Naive thymus-derived CD8-positive, alpha-beta T cell (primary cell): Measurements from ENCODE around the gene TMEM233. TPM values are rescaled to one million over a fixed set of nuclear protein-coding genes. Genes with fewer than 3 reads are reported as not detected.

ENCODE experiments used
- ATAC-seq, 2 donors: fragments of 150-1000 bp; cut with Tn5 transposase in 1 of 2; sonication (Bioruptor Pico), chemical (Tn5 transposase) in 1 of 2; 1 replicate in 1 of 2; 2 replicates in 1 of 2; pipeline ENCODE4 v1.10.0; 2021; ENCODE audit warnings: mild to moderate bottlenecking in 2 of 2, moderate library complexity in 2 of 2
- POLR2A ChIA-PET: fragments of 350-600 bp; sonication (Branson Sonifier 250); formaldehyde crosslinking; loops from one replicate; lab custom pipeline; 2021; ENCODE audit warnings: antibody characterized with exemption; lab: Charles Lee
- DNase-seq, 10 donors: peaks; one replicate each; pipeline versions ENCODE4 v3.0.0 to v3.0.0-alpha.2; 2020 to 2022
- H3K27ac Mint-ChIP-seq, 10 donors: one replicate each; pipeline ENCODE4 v1.8.0; 2020 to 2022; ENCODE audit warnings: mild to moderate bottlenecking in 10 of 10, mixed read lengths in 10 of 10, moderate library complexity in 4 of 10, inconsistent platforms in 1 of 10
- H3K27me3 Mint-ChIP-seq, 5 donors: one replicate each; pipeline ENCODE4 v1.8.0; 2021 to 2022; ENCODE audit warnings: mixed read lengths in 5 of 5
- H3K36me3 Mint-ChIP-seq, 3 donors: one replicate each; pipeline ENCODE4 v1.8.0; 2020 to 2022; ENCODE audit warnings: mixed read lengths in 3 of 3, mild to moderate bottlenecking in 2 of 3, inconsistent platforms in 1 of 3
- H3K4me1 Mint-ChIP-seq, 4 donors: one replicate each; pipeline ENCODE4 v1.8.0; 2021 to 2022; ENCODE audit warnings: mixed read lengths in 4 of 4
- H3K4me3 Mint-ChIP-seq, 10 donors: one replicate each; pipeline ENCODE4 v1.8.0; 2020 to 2022; ENCODE audit warnings: mild to moderate bottlenecking in 10 of 10, mixed read lengths in 10 of 10, moderate library complexity in 6 of 10, inconsistent platforms in 1 of 10
- H3K9me3 Mint-ChIP-seq, 9 donors: one replicate each; pipeline ENCODE4 v1.8.0; 2020 to 2022; ENCODE audit warnings: mixed read lengths in 9 of 9, mild to moderate bottlenecking in 3 of 9, inconsistent platforms in 1 of 9, moderate library complexity in 1 of 9
- polyA plus RNA-seq, 3 donors: library from polyadenylated mRNA; unstranded; fragments of 300-500 nt; fragmentation: Illumina TruSeq; gene quantifications; one replicate each; pipeline ENCODE4 v1.2.3, GENCODE V29; 2021
- total RNA-seq, 8 experiments: library from RNA in 2 of 8; stranded (reverse) in 2 of 8; gene quantifications; one replicate each; pipeline ENCODE4 v1.2.3 and lab custom pipeline; 2021 to 2026

TMEM233 gene
- total and polyA plus RNA-seq, 5 experiments from 2014 or later, result not detected

DNA sequence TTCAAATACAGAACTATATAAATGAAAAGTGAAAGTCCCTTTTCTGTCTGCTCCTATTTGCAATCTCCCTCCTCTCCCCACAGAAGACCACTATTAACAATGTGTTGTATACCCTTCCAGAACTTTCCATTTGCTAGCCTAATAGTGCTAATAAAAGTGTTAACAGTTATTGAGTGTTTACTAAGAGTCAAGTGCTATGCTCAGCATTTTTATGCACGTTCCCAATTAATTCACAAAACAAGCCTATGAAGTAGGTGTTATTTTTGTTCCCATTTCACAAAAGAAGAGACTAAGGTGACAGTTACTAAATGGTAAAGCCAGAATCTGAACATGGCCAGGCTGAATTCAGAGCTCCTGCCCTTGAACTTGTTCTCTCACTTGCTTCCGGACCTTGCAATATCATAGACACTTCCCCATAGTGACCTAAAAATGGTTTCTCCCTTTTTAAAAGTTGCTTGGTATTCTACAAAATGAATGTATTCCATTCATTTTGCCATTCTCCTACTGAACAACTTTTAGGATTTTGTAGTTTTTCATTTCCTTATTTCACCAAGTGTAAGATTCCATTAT, 72.7 kb downstream of the TMEM233 start:
- POLR2A ChIA-PET, result no interaction called here
- H3K27ac Mint-ChIP-seq, result peak overlapping the region; percentile 39 to 92 (median 72)
- no peak for DNase-seq
- no peaks in the 10 kb centered on the region for H3K9me3 Mint-ChIP-seq
- peaks cover 0 to 16% (median 2%) of the 10 kb centered on the region in 3 donors for H3K36me3 Mint-ChIP-seq
- peak overlapping the region; percentile 74 to 91 (median 89) for H3K4me3 Mint-ChIP-seq
- peaks cover 9 to 45% (median 42%) of the 10 kb centered on the region in 4 donors for H3K4me1 Mint-ChIP-seq
- no peak for ATAC-seq
- H3K27me3 Mint-ChIP-seq, result no peaks in the 10 kb centered on the region

DNA sequence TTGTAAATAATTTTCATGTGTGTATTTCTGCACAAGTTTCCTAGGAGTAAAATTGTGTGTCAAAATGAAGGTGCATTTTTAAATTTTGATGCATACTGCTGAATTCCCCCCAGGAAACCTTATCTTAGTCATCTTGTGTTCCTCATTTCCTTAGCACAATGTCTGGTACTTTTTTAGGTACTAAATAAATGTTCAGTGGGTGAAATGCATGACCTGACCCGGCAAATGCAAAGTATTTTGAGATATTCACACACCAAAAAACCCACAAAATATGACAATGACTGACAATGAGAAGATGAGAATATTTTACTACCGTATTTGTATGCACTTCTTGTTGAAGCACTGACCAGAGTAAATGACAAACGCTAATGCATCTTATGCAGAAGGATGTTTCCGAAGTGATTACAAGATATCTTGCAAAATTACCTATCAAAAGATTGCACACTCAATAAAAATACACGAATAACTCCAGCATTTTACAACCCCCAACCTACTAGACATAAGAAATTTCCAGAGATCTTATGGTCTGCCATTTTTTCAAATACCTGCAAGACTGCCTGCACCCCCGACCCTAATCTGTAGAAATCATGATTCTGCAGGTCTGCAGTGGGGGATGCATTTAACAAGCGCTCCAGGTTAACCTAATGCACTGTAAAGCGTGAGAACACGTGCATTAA, 73.5 kb downstream of the TMEM233 start:
- Mint-ChIP-seq H3K27me3 (no peaks in the 10 kb centered on the region), H3K4me1 (peaks cover 9 to 52% (median 47%) of the 10 kb centered on the region in 4 donors), H3K27ac (peak overlapping the region; percentile 39 to 95 (median 90)), H3K9me3 (no peaks in the 10 kb centered on the region), H3K36me3 (peaks cover 0 to 22% (median 3%) of the 10 kb centered on the region in 3 donors), H3K4me3 (peak overlapping the region; percentile 83 to 91 (median 89))
- no peak for ATAC-seq
- POLR2A ChIA-PET, result interaction anchor here (0.9 to 1.6 kb wide), 5 partner anchors 8 to 1291 kb away, joined by 3 to 6 read pairs (median 5); partner anchors contain the start of genes RPLP0 and SUDS3
- no peak for DNase-seq

DNA sequence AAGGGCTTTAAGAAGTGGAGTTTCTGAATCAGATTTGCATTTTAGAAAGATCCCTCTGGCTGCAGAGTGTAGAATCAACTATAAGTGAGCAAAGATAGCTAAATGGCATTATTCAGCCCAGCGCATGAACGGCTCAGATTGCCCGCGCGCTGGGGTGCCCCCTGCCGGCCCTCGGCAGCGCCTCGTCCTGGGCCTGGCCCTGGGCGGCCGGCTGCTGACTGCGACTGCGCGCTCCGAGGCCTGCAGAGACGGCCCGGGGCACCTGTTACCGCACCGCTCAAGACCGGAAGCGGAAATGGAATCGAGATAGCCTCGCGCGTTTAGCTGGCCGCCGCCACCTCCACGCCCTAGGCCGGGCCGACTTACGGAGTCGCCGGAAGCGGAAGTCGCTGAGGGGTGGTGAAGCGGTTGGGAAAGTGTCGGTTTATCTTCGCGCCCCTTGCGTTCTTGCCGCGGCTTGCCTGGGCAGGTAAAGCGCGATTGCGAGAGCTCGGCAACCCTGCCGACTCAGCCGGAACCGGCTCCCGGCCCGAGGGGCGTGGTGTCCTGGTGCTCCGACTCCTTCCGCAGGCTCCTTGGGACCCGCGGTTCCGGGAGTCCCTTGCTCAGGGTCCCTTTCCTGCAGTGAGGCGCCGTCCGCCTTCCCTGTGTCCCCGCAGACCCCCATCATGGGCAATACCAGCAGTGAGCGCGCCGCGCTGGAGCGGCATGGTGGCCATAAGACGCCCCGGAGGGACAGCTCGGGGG, 74.2 kb downstream of the TMEM233 start, which contains the start of gene PRKAB1:
TSS of gene PRKAB1 (plus strand) at position 557 of the 747 bp plus-strand sequence. CDS start at position 669, 112 bp downstream.
- ATAC-seq (peak; percentile 92 to 94), DNase-seq (peak; percentile 90 to 98 (median 94))
- Mint-ChIP-seq H3K27me3 (no peaks in the 10 kb centered on the region), H3K4me1 (peaks cover 12 to 59% (median 53%) of the 10 kb centered on the region in 4 donors), H3K9me3 (no peaks in the 10 kb centered on the region), H3K36me3 (peaks cover 0 to 30% (median 6%) of the 10 kb centered on the region in 3 donors), H3K27ac (peak within 1 kb of the TSS; percentile 86 to 95 (median 92)), H3K4me3 (peak within 1 kb of the TSS; percentile 83 to 91 (median 89))
- POLR2A ChIA-PET, result interaction anchor here (0.5 to 1.6 kb wide), 7 partner anchors 9 to 1292 kb away, joined by 3 to 6 read pairs (median 3); partner anchors contain the start of genes RPLP0 and SUDS3

DNA sequence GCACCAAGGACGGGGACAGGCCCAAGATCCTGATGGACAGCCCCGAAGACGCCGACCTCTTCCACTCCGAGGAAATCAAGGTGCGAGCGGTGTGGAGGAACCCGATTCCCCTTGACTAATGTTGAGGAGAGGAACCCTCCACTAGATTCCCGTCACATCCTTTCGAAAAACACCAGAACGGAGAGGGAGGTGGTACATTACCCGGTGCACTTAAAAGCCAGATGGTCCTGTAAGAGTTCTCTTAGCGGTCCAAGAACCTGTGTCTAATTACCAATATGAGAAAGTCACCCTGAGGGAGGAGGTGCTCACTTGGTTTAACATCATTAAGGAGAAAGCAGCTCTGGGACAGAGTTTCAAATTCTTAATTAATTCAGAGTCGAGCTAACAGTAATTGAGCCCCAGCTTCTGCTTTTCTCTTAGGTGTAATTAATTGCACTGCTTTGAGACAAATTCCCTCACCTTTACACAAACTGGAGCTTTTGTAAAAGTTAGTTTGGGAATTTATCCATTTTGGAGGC, 74.8 kb downstream of the TMEM233 start:
- POLR2A ChIA-PET, result interaction anchor here (0.5 to 1.6 kb wide), 6 partner anchors 9 to 533 kb away, joined by 3 to 6 read pairs (median 4); partner anchors contain the start of gene RPLP0
- H3K27ac Mint-ChIP-seq, result peak overlapping the region; percentile 86 to 95 (median 92)
- DNase-seq, result no peak

DNA sequence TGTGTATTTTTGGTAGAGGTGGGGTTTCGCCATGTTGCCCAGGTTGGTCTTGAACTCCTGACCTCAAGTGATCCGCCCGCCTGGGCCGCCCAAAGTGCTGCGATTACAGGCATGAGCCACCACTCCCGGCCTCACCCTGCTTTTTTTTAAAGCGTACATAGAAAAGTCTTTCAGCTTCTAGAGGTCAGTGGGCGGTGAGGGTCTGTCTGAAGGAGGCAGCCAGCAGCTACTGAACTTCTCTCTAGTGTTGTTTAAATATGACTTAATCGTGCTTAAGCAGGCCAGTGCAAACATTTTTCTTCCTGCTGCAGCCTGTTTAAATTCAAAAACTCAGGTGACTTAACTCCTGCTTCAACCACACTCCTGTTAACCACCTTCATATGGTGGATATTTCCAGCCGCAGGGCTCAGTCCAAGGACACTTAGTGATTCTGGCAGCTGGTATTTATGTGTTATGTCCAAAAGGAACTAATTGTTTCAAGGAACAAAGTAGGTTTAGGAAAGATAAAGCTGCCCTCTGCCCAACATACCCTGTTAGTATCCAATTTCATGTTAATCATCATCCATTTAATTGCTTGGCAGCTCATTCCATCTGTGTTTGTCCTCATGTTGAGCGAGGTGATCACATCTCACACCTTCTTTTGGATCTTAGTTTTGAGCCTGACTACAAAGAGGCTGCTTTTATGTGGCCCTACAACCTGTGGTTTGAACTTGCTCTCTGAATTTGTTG, 76.3 kb downstream of the TMEM233 start:
- POLR2A ChIA-PET, result interaction anchor here (0.6 kb wide), 1 partner anchor 37 kb away, joined by 3 read pairs; no protein-coding TSS in a partner anchor
- no peak for ATAC-seq
- peaks cover 18 to 73% (median 63%) of the 10 kb centered on the region in 4 donors for H3K4me1 Mint-ChIP-seq
- H3K9me3 Mint-ChIP-seq, result no peaks in the 10 kb centered on the region
- DNase-seq, result no peak
- peak overlapping the region; percentile 36 to 84 (median 62) for H3K4me3 Mint-ChIP-seq
- H3K27ac Mint-ChIP-seq, result peak overlapping the region; percentile 29 to 88 (median 74)
- H3K27me3 Mint-ChIP-seq, result no peaks in the 10 kb centered on the region
- peaks cover 0 to 51% (median 12%) of the 10 kb centered on the region in 3 donors for H3K36me3 Mint-ChIP-seq

More for the DNA sequence above, 74.8 kb downstream of the TMEM233 start:
- ATAC-seq, result peak in 1 of 2 donors; percentile 2
- Mint-ChIP-seq H3K27me3 (no peaks in the 10 kb centered on the region), H3K4me3 (peak overlapping the region; percentile 83 to 91 (median 89)), H3K4me1 (peaks cover 16 to 65% (median 58%) of the 10 kb centered on the region in 4 donors), H3K9me3 (no peaks in the 10 kb centered on the region), H3K36me3 (peaks cover 0 to 36% (median 7%) of the 10 kb centered on the region in 3 donors)

DNA sequence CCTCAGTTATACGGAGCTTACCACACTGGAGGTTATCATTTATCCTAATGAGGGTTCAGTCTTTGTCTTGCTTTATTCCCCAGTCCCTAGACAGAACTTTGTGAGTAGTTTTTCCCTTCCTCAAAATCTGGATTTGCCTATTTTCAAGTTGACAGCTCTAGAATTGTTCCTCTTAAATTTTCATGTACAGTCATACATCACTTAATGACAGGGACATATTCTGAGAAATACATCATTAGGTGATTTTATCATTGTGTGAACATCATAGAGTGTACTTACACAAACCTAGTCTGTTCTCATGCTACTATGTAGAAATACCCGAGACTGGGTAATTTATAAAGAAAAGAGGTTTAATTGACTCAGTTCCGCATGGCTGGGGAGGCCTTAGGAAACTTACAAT, 77.5 kb downstream of the TMEM233 start:
- H3K4me1 Mint-ChIP-seq, result peaks cover 18 to 68% (median 59%) of the 10 kb centered on the region in 4 donors
- no peaks in the 10 kb centered on the region for H3K9me3 Mint-ChIP-seq
- DNase-seq, result no peak
- POLR2A ChIA-PET, result no interaction called here
- H3K4me3 Mint-ChIP-seq, result no peak overlapping the region
- ATAC-seq, result no peak
- peak overlapping the region in 3 of 10 donors; percentile 25 to 75 (median 29) for H3K27ac Mint-ChIP-seq
- no peaks in the 10 kb centered on the region for H3K27me3 Mint-ChIP-seq
- H3K36me3 Mint-ChIP-seq, result peaks cover 0 to 63% (median 18%) of the 10 kb centered on the region in 3 donors

DNA sequence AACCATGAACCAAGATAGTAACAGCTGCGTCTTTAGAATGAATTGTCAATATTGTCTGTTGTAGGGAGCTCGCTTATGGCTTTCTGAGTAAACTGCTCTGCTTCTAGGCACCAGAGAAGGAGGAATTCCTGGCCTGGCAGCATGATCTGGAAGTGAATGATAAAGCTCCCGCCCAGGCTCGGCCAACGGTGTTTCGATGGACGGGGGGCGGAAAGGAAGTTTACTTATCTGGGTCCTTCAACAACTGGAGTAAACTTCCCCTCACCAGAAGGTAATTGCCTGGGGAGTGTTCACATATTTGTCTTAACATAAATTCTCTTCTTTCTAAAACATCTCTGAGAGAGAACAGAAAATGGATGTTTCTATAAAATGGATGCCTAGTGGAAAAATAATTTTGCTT, 78.6 kb downstream of the TMEM233 start:
- no peak for DNase-seq
- ATAC-seq, result no peak
- peak overlapping the region in 8 of 10 donors; percentile 3 to 82 (median 48) for H3K27ac Mint-ChIP-seq
- H3K4me3 Mint-ChIP-seq, result no peak overlapping the region
- POLR2A ChIA-PET, result no interaction called here
- no peaks in the 10 kb centered on the region for H3K9me3 Mint-ChIP-seq
- peaks cover 5 to 74% (median 27%) of the 10 kb centered on the region in 3 donors for H3K36me3 Mint-ChIP-seq
- H3K27me3 Mint-ChIP-seq, result no peaks in the 10 kb centered on the region
- peaks cover 15 to 57% (median 48%) of the 10 kb centered on the region in 4 donors for H3K4me1 Mint-ChIP-seq

DNA sequence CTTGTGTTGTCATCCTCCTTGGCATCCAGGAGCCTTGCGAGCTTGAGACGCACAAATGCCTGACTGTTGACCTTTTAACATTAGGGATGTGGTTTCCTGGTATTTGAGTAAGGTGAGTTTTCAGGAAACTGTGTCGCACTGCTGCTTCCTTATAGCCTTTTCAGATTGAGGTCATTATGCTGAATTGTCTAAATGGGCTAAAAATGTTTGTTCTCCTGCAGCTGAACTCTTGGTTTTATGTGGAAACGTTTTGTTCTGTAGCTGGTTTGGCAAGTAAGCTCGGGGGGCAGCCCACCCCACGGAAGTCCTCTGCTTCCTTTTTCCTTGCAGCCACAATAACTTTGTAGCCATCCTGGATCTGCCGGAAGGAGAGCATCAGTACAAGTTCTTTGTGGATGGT, 80.1 kb downstream of the TMEM233 start:
- Mint-ChIP-seq H3K4me1 (peaks cover 15 to 49% (median 42%) of the 10 kb centered on the region in 4 donors), H3K27me3 (no peaks in the 10 kb centered on the region), H3K9me3 (no peaks in the 10 kb centered on the region), H3K27ac (peak overlapping the region in 9 of 10 donors; percentile 14 to 81 (median 33)), H3K36me3 (peaks cover 5 to 88% (median 33%) of the 10 kb centered on the region in 3 donors), H3K4me3 (peak overlapping the region in 1 of 10 donors; percentile 11)
- POLR2A ChIA-PET, result no interaction called here
- DNase-seq (no peak), ATAC-seq (no peak)

DNA sequence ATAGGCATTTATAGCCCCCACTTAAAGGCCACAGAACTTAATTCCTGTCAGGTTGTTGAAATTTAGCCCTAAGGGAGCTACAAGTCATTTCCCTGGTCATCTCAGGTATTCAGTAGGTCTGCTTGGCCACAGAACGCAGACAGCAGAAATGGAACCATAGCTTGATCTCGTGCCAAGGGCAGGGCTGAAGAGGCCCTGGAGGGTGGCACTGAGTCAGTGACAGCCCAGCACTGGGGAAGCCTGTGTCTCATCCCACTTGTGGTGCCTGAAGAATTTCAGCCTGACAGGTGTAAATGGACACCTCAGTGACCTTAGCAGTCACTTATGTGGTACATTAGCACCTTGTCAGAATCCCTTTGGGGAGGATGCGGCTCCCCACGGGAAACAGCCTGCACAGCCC, 81.0 kb downstream of the TMEM233 start:
- POLR2A ChIA-PET, result interaction anchor here (0.5 kb wide), 1 partner anchor 61 kb away, joined by 3 read pairs; no protein-coding TSS in a partner anchor
- DNase-seq (no peak), ATAC-seq (no peak)
- Mint-ChIP-seq H3K9me3 (no peaks in the 10 kb centered on the region), H3K4me1 (peaks cover 16 to 45% (median 39%) of the 10 kb centered on the region in 4 donors), H3K4me3 (no peak overlapping the region), H3K27ac (peak overlapping the region in 2 of 10 donors; percentile 33 to 78), H3K36me3 (peaks cover 5 to 95% (median 33%) of the 10 kb centered on the region in 3 donors), H3K27me3 (no peaks in the 10 kb centered on the region)

DNA sequence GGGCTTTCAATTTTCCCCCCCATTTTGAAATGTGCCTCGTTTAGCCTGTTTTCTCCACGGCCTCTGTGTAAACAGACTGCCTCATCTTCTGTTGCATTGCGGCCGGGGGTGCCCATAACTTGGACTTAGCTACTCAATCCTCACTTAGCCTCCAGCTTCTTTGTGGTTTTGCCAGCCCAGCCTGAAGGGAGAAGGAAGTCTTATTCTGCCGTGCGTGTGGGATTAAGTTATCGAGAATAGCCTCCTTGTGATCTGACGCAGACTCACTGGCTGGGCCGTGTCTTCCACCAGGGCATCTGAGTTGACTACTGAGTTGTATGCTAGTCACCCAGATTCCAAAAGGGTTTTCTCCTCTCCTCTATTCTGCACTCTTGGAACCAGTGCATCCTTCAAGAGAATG, 82.4 kb downstream of the TMEM233 start:
- ATAC-seq (no peak), DNase-seq (no peak)
- Mint-ChIP-seq H3K9me3 (no peaks in the 10 kb centered on the region), H3K27ac (peak overlapping the region in 2 of 10 donors; percentile 28 to 40), H3K4me1 (peaks cover 14 to 30% (median 24%) of the 10 kb centered on the region in 4 donors), H3K27me3 (no peaks in the 10 kb centered on the region), H3K36me3 (peaks cover 5 to 98% (median 33%) of the 10 kb centered on the region in 3 donors), H3K4me3 (no peak overlapping the region)
- POLR2A ChIA-PET, result no interaction called here

DNA sequence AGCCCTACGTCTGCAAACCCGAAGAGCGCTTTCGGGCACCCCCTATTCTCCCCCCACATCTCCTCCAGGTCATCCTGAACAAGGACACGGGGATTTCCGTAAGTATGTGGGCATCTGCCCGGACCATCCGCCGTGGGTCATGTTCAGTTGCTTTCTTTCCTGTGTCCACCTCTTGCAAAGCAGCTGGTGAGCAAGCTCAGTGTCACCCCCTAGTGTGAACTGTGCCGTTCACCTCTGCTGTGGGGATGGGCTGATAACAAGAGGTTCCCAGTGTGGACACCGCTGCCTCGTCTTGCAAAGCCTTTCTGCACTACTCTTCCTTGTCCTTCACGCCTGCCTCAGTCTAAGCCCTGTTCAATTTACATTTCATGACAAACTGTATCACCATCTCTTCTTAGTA, 83.0 kb downstream of the TMEM233 start:
- Mint-ChIP-seq H3K27ac (peak overlapping the region in 2 of 10 donors; percentile 4 to 45), H3K27me3 (no peaks in the 10 kb centered on the region), H3K4me3 (no peak overlapping the region), H3K36me3 (peaks cover 5 to 95% (median 30%) of the 10 kb centered on the region in 3 donors), H3K4me1 (peaks cover 12 to 26% (median 19%) of the 10 kb centered on the region in 4 donors), H3K9me3 (no peaks in the 10 kb centered on the region)
- DNase-seq (no peak), ATAC-seq (no peak)
- POLR2A ChIA-PET, result no interaction called here
